ENCODE data around the gene CD55. TPM values are rescaled to one million over a fixed set of nuclear protein-coding genes. Genes with fewer than 3 reads are reported as not detected.
A peak's percentile ranks its signal among the peaks of the same experiment; 100 is the strongest.

Gene CD55
- total RNA-seq, 1 experiment from 2014 or later = 103 TPM

DNA sequence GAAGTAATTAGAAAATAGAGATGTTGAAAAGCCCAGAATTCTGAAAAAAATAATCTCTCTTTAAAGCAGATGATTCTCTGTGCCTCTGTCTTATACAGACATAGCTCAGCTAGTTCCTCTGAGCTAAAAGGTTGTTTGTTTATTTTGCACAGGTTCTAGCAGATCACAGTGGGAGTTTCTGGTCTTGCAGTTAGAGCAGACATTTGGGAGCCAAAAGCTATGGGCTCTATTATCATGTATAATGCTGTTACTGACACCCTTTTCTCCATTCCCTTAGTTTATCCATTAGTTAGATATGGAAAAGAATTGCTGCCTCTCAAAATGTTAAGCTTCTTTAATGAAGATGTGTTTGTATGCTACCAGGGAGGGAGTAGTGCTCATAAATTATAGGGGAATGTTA, 20.5 kb upstream of the CD55 start:
- H3K4me3 ChIP-seq (ENCODE audit: low read length) = no peak overlapping the region
- H4K20me1 ChIP-seq (ENCODE audit: insufficient read depth, low read depth, low read length) = no peaks in the 10 kb centered on the region
- H3K9ac ChIP-seq (ENCODE audit: low read length) = no peak overlapping the region
- no peak for DNase-seq
- H3K4me1 ChIP-seq (ENCODE audit: low read length) = no peaks in the 10 kb centered on the region
- H3K4me2 ChIP-seq (ENCODE audit: low read depth, low read length, poor library complexity, severe bottlenecking) = no peak overlapping the region
- no peaks in the 10 kb centered on the region for H3K79me2 ChIP-seq (ENCODE audit: low read length)
- H3K9me2 ChIP-seq (replicated peaks; ENCODE audit: insufficient read depth, low read length) = no peaks in the 10 kb centered on the region
- no peak overlapping the region for H3K27ac ChIP-seq (ENCODE audit: low read length)
- no peaks in the 10 kb centered on the region for H3K27me3 ChIP-seq (ENCODE audit: low read length)
- no peak overlapping the region for H2AFZ ChIP-seq (ENCODE audit: low read length)
- no peaks in the 10 kb centered on the region for H3K36me3 ChIP-seq (ENCODE audit: insufficient read depth, low read length)
- H3K9me3 ChIP-seq (ENCODE audit: low read length) = no peaks in the 10 kb centered on the region

GRCh38 chr1:207302618-207303393, 18.7 kb upstream of the CD55 start:
- no peaks in the 10 kb centered on the region for H3K36me3 ChIP-seq (ENCODE audit: insufficient read depth, low read length)
- H3K9me2 ChIP-seq (replicated peaks; ENCODE audit: insufficient read depth, low read length) = no peaks in the 10 kb centered on the region
- H3K9ac ChIP-seq (ENCODE audit: low read length) = no peak overlapping the region
- no peak for DNase-seq
- H3K4me3 ChIP-seq (ENCODE audit: low read length) = no peak overlapping the region
- no peaks in the 10 kb centered on the region for H4K20me1 ChIP-seq (ENCODE audit: insufficient read depth, low read depth, low read length)
- no peaks in the 10 kb centered on the region for H3K27me3 ChIP-seq (ENCODE audit: low read length)
- H3K4me1 ChIP-seq (ENCODE audit: low read length) = no peaks in the 10 kb centered on the region
- H3K9me3 ChIP-seq (ENCODE audit: low read length) = no peaks in the 10 kb centered on the region
- no peak overlapping the region for H3K27ac ChIP-seq (ENCODE audit: low read length)
- H2AFZ ChIP-seq (ENCODE audit: low read length) = no peak overlapping the region
- H3K4me2 ChIP-seq (ENCODE audit: low read depth, low read length, poor library complexity, severe bottlenecking) = no peak overlapping the region
- no peaks in the 10 kb centered on the region for H3K79me2 ChIP-seq (ENCODE audit: low read length)

DNA sequence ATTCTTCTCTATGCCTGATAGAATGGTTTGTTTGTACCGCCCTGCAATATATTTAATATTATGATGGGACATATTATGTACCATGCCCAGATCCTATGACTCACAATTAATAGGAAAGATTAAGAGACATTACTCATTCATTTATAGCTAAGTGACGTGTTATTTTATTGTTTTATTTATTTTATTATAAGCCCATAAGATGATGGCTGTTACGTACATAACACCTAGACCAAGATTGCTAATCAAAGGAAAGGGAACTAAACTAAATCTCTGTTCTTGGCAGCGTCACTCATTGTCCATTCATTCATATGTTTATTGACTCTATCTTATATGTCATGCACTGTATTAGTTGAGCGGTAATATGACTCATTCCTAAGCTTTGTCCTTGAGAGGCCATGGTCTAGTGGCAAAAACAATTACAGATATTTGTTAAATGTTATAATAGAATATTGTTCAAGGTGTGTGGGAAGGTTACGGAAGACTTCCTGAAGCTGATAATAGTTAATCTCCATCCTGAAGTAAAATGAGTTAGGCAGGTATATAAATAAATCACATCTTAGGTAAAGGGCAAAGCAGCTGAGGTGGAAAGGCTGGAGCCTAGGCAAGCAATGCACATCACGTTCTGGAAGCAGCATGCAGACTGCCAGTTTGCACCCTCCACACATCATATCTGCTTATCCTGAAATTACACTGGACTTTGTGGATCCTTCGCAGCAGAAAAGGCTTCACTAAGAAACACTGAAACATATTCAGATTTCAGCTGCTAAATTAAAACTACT, 16.6 kb upstream of the CD55 start:
- no peak overlapping the region for H3K27ac ChIP-seq (ENCODE audit: low read length)
- no peak for DNase-seq
- H3K9ac ChIP-seq (ENCODE audit: low read length) = no peak overlapping the region
- no peaks in the 10 kb centered on the region for H3K27me3 ChIP-seq (ENCODE audit: low read length)
- H3K36me3 ChIP-seq (ENCODE audit: insufficient read depth, low read length) = no peaks in the 10 kb centered on the region
- no peaks in the 10 kb centered on the region for H3K9me3 ChIP-seq (ENCODE audit: low read length)
- H3K4me2 ChIP-seq (ENCODE audit: low read depth, low read length, poor library complexity, severe bottlenecking) = no peak overlapping the region
- no peaks in the 10 kb centered on the region for H3K9me2 ChIP-seq (replicated peaks; ENCODE audit: insufficient read depth, low read length)
- H3K79me2 ChIP-seq (ENCODE audit: low read length) = no peaks in the 10 kb centered on the region
- peaks cover 9% of the 10 kb centered on the region for H3K4me1 ChIP-seq (ENCODE audit: low read length)
- no peak overlapping the region for H2AFZ ChIP-seq (ENCODE audit: low read length)
- no peaks in the 10 kb centered on the region for H4K20me1 ChIP-seq (ENCODE audit: insufficient read depth, low read depth, low read length)
- H3K4me3 ChIP-seq (ENCODE audit: low read length) = no peak overlapping the region

GRCh38 chr1:207305489-207305873, 16.0 kb upstream of the CD55 start:
- H3K9ac ChIP-seq (ENCODE audit: low read length) = no peak overlapping the region

GRCh38 chr1:207306023-207306422, 15.5 kb upstream of the CD55 start:
- no peak overlapping the region for H2AFZ ChIP-seq (ENCODE audit: low read length)
- H3K4me2 ChIP-seq (ENCODE audit: low read depth, low read length, poor library complexity, severe bottlenecking) = no peak overlapping the region
- no peaks in the 10 kb centered on the region for H3K9me2 ChIP-seq (replicated peaks; ENCODE audit: insufficient read depth, low read length)

More at GRCh38 chr1:207305489-207305873, 16.0 kb upstream of the CD55 start:
- no peak overlapping the region for H3K4me3 ChIP-seq (ENCODE audit: low read length)
- no peaks in the 10 kb centered on the region for H4K20me1 ChIP-seq (ENCODE audit: insufficient read depth, low read depth, low read length)
- no peak overlapping the region for H2AFZ ChIP-seq (ENCODE audit: low read length)
- H3K9me2 ChIP-seq (replicated peaks; ENCODE audit: insufficient read depth, low read length) = no peaks in the 10 kb centered on the region
- H3K36me3 ChIP-seq (ENCODE audit: insufficient read depth, low read length) = no peaks in the 10 kb centered on the region
- no peaks in the 10 kb centered on the region for H3K27me3 ChIP-seq (ENCODE audit: low read length)
- no peak overlapping the region for H3K4me2 ChIP-seq (ENCODE audit: low read depth, low read length, poor library complexity, severe bottlenecking)
- no peak overlapping the region for H3K27ac ChIP-seq (ENCODE audit: low read length)
- H3K4me1 ChIP-seq (ENCODE audit: low read length) = peaks cover 13% of the 10 kb centered on the region
- H3K9me3 ChIP-seq (ENCODE audit: low read length) = no peaks in the 10 kb centered on the region
- H3K79me2 ChIP-seq (ENCODE audit: low read length) = no peaks in the 10 kb centered on the region
- no peak for DNase-seq

DNA sequence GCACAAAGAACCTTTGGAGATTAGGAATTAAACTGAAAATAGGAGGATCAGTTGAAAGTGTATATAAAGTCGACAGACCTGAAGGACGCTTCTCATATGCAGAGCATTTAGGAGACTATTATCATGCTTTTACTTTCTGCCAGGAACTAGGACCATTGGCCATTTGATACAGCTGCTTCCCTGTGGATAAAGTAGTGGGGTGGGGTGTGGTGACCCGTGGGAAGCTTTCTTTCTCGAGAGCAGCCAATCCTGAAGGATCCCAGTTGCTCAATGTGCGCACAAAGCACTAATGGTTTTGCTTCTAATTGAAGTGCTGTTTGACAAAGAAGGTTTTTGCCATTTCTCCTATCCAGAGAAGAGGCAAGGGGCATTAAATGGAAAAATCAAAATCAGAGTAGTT, 14.9 kb upstream of the CD55 start:
- Histone ChIP-seq H3K4me1 (ENCODE audit: low read length) (peaks cover 13% of the 10 kb centered on the region), H3K79me2 (ENCODE audit: low read length) (no peaks in the 10 kb centered on the region), H3K9me2 (replicated peaks; ENCODE audit: insufficient read depth, low read length) (no peaks in the 10 kb centered on the region), H4K20me1 (ENCODE audit: insufficient read depth, low read depth, low read length) (no peaks in the 10 kb centered on the region), H2AFZ (ENCODE audit: low read length) (no peak overlapping the region), H3K27ac (ENCODE audit: low read length) (no peak overlapping the region), H3K4me2 (ENCODE audit: low read depth, low read length, poor library complexity, severe bottlenecking) (no peak overlapping the region), H3K4me3 (ENCODE audit: low read length) (no peak overlapping the region), H3K27me3 (ENCODE audit: low read length) (no peaks in the 10 kb centered on the region), H3K36me3 (ENCODE audit: insufficient read depth, low read length) (no peaks in the 10 kb centered on the region), H3K9ac (ENCODE audit: low read length) (no peak overlapping the region), H3K9me3 (ENCODE audit: low read length) (no peaks in the 10 kb centered on the region)
- DNase-seq = no peak

More at GRCh38 chr1:207306023-207306422, 15.5 kb upstream of the CD55 start:
- H3K4me1 ChIP-seq (ENCODE audit: low read length) = peaks cover 13% of the 10 kb centered on the region
- no peak overlapping the region for H3K27ac ChIP-seq (ENCODE audit: low read length)
- H3K9ac ChIP-seq (ENCODE audit: low read length) = no peak overlapping the region
- H3K4me3 ChIP-seq (ENCODE audit: low read length) = no peak overlapping the region
- H3K36me3 ChIP-seq (ENCODE audit: insufficient read depth, low read length) = no peaks in the 10 kb centered on the region
- H3K27me3 ChIP-seq (ENCODE audit: low read length) = no peaks in the 10 kb centered on the region
- H4K20me1 ChIP-seq (ENCODE audit: insufficient read depth, low read depth, low read length) = no peaks in the 10 kb centered on the region
- H3K79me2 ChIP-seq (ENCODE audit: low read length) = no peaks in the 10 kb centered on the region
- H3K9me3 ChIP-seq (ENCODE audit: low read length) = no peaks in the 10 kb centered on the region
- DNase-seq = no peak

DNA sequence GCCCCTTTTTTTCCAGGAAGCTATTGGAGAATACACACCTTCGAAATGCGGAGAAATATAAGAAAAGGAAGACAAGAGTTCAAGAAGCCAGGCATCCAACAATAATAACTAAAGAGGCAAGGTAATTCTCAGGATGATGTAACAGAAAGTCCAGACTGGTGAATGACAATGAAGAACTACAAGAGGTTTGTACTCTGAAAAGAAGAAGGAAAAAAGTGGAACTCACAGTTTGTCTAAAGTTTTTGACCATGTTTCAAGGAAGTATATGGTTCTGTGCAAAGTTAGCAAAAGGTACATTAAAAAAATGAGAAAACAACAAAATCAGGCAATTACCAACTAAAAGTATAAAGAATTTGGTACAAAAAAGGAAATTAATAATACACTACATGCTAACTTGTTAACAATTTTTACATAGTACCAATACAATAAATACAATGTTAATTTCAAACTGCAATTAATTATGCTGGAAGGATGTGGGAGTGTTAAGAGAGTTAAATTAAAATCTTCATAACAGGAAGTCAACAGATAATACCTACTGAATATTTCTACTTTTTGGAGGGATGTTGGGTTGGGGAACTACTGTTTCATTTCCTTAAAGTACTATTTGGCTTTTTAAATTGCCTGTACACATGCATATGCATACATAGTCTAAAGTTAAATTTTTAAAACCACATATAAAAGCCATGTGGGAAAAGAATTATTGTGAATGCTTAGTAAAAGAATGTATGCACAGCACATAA, 12.9 kb upstream of the CD55 start:
- H3K4me2 ChIP-seq (ENCODE audit: low read depth, low read length, poor library complexity, severe bottlenecking) = no peak overlapping the region
- DNase-seq = no peak
- H3K9me2 ChIP-seq (replicated peaks; ENCODE audit: insufficient read depth, low read length) = no peaks in the 10 kb centered on the region
- H3K4me1 ChIP-seq (ENCODE audit: low read length) = peaks cover 13% of the 10 kb centered on the region
- no peaks in the 10 kb centered on the region for H3K36me3 ChIP-seq (ENCODE audit: insufficient read depth, low read length)
- H3K27me3 ChIP-seq (ENCODE audit: low read length) = no peaks in the 10 kb centered on the region
- H4K20me1 ChIP-seq (ENCODE audit: insufficient read depth, low read depth, low read length) = no peaks in the 10 kb centered on the region
- peak overlapping the region; percentile 30; the same call in 1 of the 2 replicates for H2AFZ ChIP-seq (ENCODE audit: low read length)
- H3K27ac ChIP-seq (ENCODE audit: low read length) = no peak overlapping the region
- H3K9me3 ChIP-seq (ENCODE audit: low read length) = no peaks in the 10 kb centered on the region
- no peaks in the 10 kb centered on the region for H3K79me2 ChIP-seq (ENCODE audit: low read length)
- H3K4me3 ChIP-seq (ENCODE audit: low read length) = no peak overlapping the region
- no peak overlapping the region for H3K9ac ChIP-seq (ENCODE audit: low read length)

DNA sequence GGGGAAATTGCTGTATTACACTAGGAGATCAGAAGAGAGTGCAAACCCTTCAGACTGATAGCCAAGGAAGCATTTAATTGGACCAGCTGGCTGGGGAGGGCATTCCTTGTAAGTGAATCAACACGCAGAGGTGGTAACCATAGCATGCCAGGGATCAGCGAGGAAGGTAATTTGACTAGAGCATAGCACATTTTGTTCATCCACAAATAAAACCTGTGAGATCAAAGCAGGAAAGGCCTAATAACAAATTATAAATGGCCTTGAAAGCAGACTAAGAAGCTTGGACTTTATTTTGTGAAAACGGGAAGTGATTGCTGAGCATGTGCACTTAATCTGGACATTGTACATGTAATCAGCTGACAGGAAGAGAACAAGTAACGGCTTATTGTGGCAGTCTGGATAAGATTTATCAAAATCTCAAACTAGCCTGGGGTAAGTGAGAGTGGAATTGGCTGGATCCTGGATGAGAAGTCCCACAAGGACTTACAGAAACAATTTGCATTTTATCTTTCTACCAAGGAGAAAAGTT, 11.7 kb upstream of the CD55 start:
- DNase-seq = peak; percentile 70
- Histone ChIP-seq H3K27me3 (ENCODE audit: low read length) (no peaks in the 10 kb centered on the region), H3K9ac (ENCODE audit: low read length) (no peak overlapping the region), H3K4me1 (ENCODE audit: low read length) (peaks cover 13% of the 10 kb centered on the region), H3K9me2 (replicated peaks; ENCODE audit: insufficient read depth, low read length) (no peaks in the 10 kb centered on the region), H3K9me3 (ENCODE audit: low read length) (no peaks in the 10 kb centered on the region), H4K20me1 (ENCODE audit: insufficient read depth, low read depth, low read length) (no peaks in the 10 kb centered on the region), H2AFZ (ENCODE audit: low read length) (peak overlapping the region; percentile 89), H3K27ac (ENCODE audit: low read length) (no peak overlapping the region), H3K79me2 (ENCODE audit: low read length) (no peaks in the 10 kb centered on the region), H3K4me2 (ENCODE audit: low read depth, low read length, poor library complexity, severe bottlenecking) (peak overlapping the region; percentile 12), H3K36me3 (ENCODE audit: insufficient read depth, low read length) (no peaks in the 10 kb centered on the region), H3K4me3 (ENCODE audit: low read length) (no peak overlapping the region)
